GM12878 (cell line): ENCODE results near the gene KRTAP10-2. TPM values are rescaled to one million over a fixed set of nuclear protein-coding genes. Genes with fewer than 3 reads are reported as not detected.

ENCODE experiments used
- ATAC-seq: fragments of 200-7000 bp; cut with Tn5 transposase; 3 replicates; pipeline ENCODE4 v1.9.1; 2020; ENCODE audit warnings: mild to moderate bottlenecking, moderate library complexity
- BruUV-seq: library from RNA; stranded (reverse); fragments of 400-500 nt; replicated peaks from 2 replicates; lab custom pipeline; 2021; lab: Mats Ljungman, UMichigan
- CTCF ChIA-PET: fragments of 300-600 bp; sonication (Branson Sonifier 250); formaldehyde crosslinking; extraction: SDS; loops from one replicate; lab custom pipeline; 2021; ENCODE audit warnings: inconsistent platforms; lab: Yijun Ruan, JAX
- POLR2A ChIA-PET: fragments of 350-600 bp; formaldehyde crosslinking; extraction: SDS; loops from one replicate; lab custom pipeline; 2021; ENCODE audit warnings: inconsistent platforms; lab: Charles Lee
- RAD21 ChIA-PET: fragments of 300-600 bp; sonication (Branson Sonifier 250); formaldehyde crosslinking; loops from one replicate; lab custom pipeline; 2023; ENCODE audit warnings: antibody characterized with exemption; ENCODE audit not compliant: unreplicated experiment; lab: Charles Lee
- SMC1A ChIA-PET: fragments of 300-600 bp; sonication (Branson Sonifier 250); formaldehyde crosslinking; loops from one replicate; lab custom pipeline; 2023; ENCODE audit not compliant: unreplicated experiment, uncharacterized antibody; lab: Charles Lee
- DNase-seq: peaks from one replicate; pipeline ENCODE4 v3.0.0-alpha.2; 2011; ENCODE audit warnings: low read depth, low spot score
- FAIRE-seq: peaks from 3 replicates; lab custom pipeline; 2011; peaks lifted over from hg19 to GRCh38; lab: Jason Lieb, UNC
- H2AFZ ChIP-seq: 2 replicates; pipeline ENCODE4 v1.6.0; 2011; ENCODE audit warnings: low read depth, low read length, control low read depth; ENCODE audit not compliant: control insufficient read depth
- H3K27ac ChIP-seq: 2 replicates; pipeline ENCODE4 v1.5.1; 2011; ENCODE audit warnings: control low read depth; ENCODE audit not compliant: control insufficient read depth, insufficient read depth
- H3K27me3 ChIP-seq, 2 experiments: replicated peaks in 1 of 2; 2 replicates each; pipeline versions ENCODE4 v1.6.0 to v1.6.1; 2011; ENCODE audit warnings: low read length in 1 of 2; ENCODE audit not compliant: control insufficient read depth in 2 of 2, insufficient read depth in 2 of 2
- H3K36me3 ChIP-seq, 2 experiments: 2 replicates each; pipeline ENCODE4 v1.5.1; 2011; ENCODE audit warnings: low read length in 1 of 2; ENCODE audit not compliant: control insufficient read depth in 2 of 2, insufficient read depth in 2 of 2
- H3K4me1 ChIP-seq: 2 replicates; pipeline ENCODE4 v1.6.1; 2011; ENCODE audit warnings: mild to moderate bottlenecking, low read length, moderate library complexity, mixed read lengths; ENCODE audit not compliant: control insufficient read depth, insufficient read depth
- H3K4me2 ChIP-seq: 2 replicates; pipeline ENCODE4 v1.6.0; 2011; ENCODE audit warnings: control low read depth; ENCODE audit not compliant: control insufficient read depth, insufficient read depth
- H3K4me3 ChIP-seq: fragments of 200-600 bp; sonication (generic); 2 replicates; pipeline ENCODE4 v1.5.1; 2016
- H3K79me2 ChIP-seq: 2 replicates; pipeline ENCODE4 v1.6.0; 2011; ENCODE audit warnings: low read length; ENCODE audit not compliant: control insufficient read depth, insufficient read depth
- H3K9ac ChIP-seq: 2 replicates; pipeline ENCODE4 v1.8.0; 2011; ENCODE audit warnings: low read length, control low read depth, mixed read lengths; ENCODE audit not compliant: control insufficient read depth, insufficient read depth
- H3K9me3 ChIP-seq: replicated peaks from 3 replicates; pipeline ENCODE4 v1.5.1; 2011; ENCODE audit warnings: mild to moderate bottlenecking, low read length; ENCODE audit not compliant: control insufficient read depth, insufficient read depth
- H4K20me1 ChIP-seq: 2 replicates; pipeline ENCODE4 v1.6.0; 2011; ENCODE audit not compliant: control insufficient read depth, insufficient read depth
- EED ChIP-seq: sonication (generic); IDR thresholded peaks from 2 replicates; pipeline ENCODE4 v1.6.1; 2016; ENCODE audit warnings: antibody characterized with exemption, low read depth
- FOXK2 ChIP-seq: fragments of 450-650 bp; IDR thresholded peaks from 2 replicates; pipeline ENCODE4 v1.6.1; 2017; ENCODE audit warnings: mild to moderate bottlenecking, moderate library complexity
- IKZF1 ChIP-seq: fragments of 450-650 bp; conservative IDR thresholded peaks from 2 replicates; pipeline ENCODE4 v1.6.1; 2017; ENCODE audit warnings: antibody characterized with exemption, mild to moderate bottlenecking
- SMC3 ChIP-seq: IDR thresholded peaks from 2 replicates; pipeline ENCODE4 v1.6.1; 2011; ENCODE audit warnings: low read length, improper control_type of control experiment, borderline replicate concordance
- TCF12 ChIP-seq: IDR thresholded peaks from 2 replicates; pipeline ENCODE4 v1.6.1; 2011; ENCODE audit warnings: low read depth, mild to moderate bottlenecking, low read length
- USF1 ChIP-seq: IDR thresholded peaks from 2 replicates; pipeline ENCODE4 v1.6.1; 2011; ENCODE audit warnings: borderline replicate concordance, low read depth, mild to moderate bottlenecking, moderate library complexity, mixed read lengths, low read length; ENCODE audit not compliant: insufficient read depth; ENCODE audit errors: extremely low read length
- ZNF24 ChIP-seq: fragments of 450-650 bp; IDR thresholded peaks from 2 replicates; pipeline ENCODE4 v1.6.1; 2017; ENCODE audit warnings: antibody characterized with exemption, mild to moderate bottlenecking
- WGBS: methylation state at CpG from one replicate; pipeline ENCODE4 v1.1.6; 2016; ENCODE audit warnings: low lambda C conversion rate; ENCODE audit not compliant: insufficient replicate concordance, insufficient coverage; ENCODE audit errors: missing lambda C conversion rate; 5-methylcytosine and 5-hydroxymethylcytosine counted together
- in situ Hi-C: fragments of 300-500 bp; cut with MboI; formaldehyde crosslinking; loops from 9 replicates; pipeline ENCODE4 v1.14.3; 2018; ENCODE audit warnings: mixed read lengths
- intact Hi-C: fragments of 100-400 bp; cut with micrococcal nuclease; formaldehyde crosslinking; loops from one replicate; pipeline ENCODE4 v1.14.2; 2022; ENCODE audit not compliant: unreplicated experiment
- polyA plus RNA-seq, 11 experiments: library from polyadenylated mRNA; depleted of rRNA in 4 of 11; unstranded in 6 of 11; stranded (reverse) in 5 of 11; fragments of >200 nt; fragmentation: Nextera tagmentation in 4 of 11; fragmentation: Illumina TruSeq in 1 of 11; extraction: Ambion mirVana in 4 of 11; extraction: Trizol in 1 of 11; gene quantifications; 1 replicate in 1 of 11; 2 replicates in 10 of 11; pipeline versions ENCODE4 v1.2.1 to v1.2.3, GENCODE V29; 2011 to 2016; ENCODE audit warnings: inconsistent platforms in 2 of 11, missing spikeins in 2 of 11, low read depth in 1 of 11
- total RNA-seq, 4 experiments: library from RNA; depleted of rRNA in 3 of 4; stranded (reverse); fragments of >200 nt in 3 of 4; fragmentation: Illumina TruSeq in 1 of 4; extraction: Trizol in 1 of 4; gene quantifications; 2 replicates each; pipeline versions ENCODE4 v1.2.1 to v1.2.3, GENCODE V29; 2013 to 2021

KRTAP10-2 gene
- total and polyA plus RNA-seq, 10 of the 15 experiments (the other 5 are each of a cell fraction or from before 2014, with no cell fraction given): not detected

GRCh38 chr21:44556879-44557278, 5.6 kb upstream of the KRTAP10-2 start:
- H3K4me3 ChIP-seq: no peak overlapping the region
- intact Hi-C loops (no loop called here), in situ Hi-C loops (no loop called here)
- ChIA-PET RAD21 (no interaction called here), CTCF (no interaction called here), SMC1A (no interaction called here)
- no peaks in the 10 kb centered on the region for H4K20me1 ChIP-seq
- H3K4me1 ChIP-seq: no peaks in the 10 kb centered on the region
- no TSS peak for BruUV-seq
- no peaks in the 10 kb centered on the region for H3K36me3 ChIP-seq
- H3K9me3 ChIP-seq: no peaks in the 10 kb centered on the region; the same call in 2 of the 3 replicates
- FAIRE-seq: no peak
- no peak for DNase-seq
- peak; percentile 42; the same call in 2 of the 3 replicates for ATAC-seq
- no peak overlapping the region for H3K27ac ChIP-seq
- no peak overlapping the region for H3K9ac ChIP-seq
- no peak overlapping the region for H2AFZ ChIP-seq
- TF ChIP-seq TCF12 (peak; percentile 79; the same call in 1 of the 2 replicates), ZNF24 (no peak)
- TF ChIP-seq, all 136 proteins: peak for 1
- Histone ChIP-seq H3K27me3 (no peaks in the 10 kb centered on the region; a peak in 1 of 4 replicates), H3K79me2 (no peaks in the 10 kb centered on the region), H3K4me2 (no peak overlapping the region)
- WGBS: 2% methylated on average over 9 of the region's 9 CpGs
- POLR2A ChIA-PET: no interaction called here

GRCh38 chr21:44555200-44555875, 4.0 kb upstream of the KRTAP10-2 start:
- Histone ChIP-seq H3K4me1 (no peaks in the 10 kb centered on the region), H4K20me1 (no peaks in the 10 kb centered on the region), H3K4me3 (no peak overlapping the region), H2AFZ (no peak overlapping the region), H3K27ac (no peak overlapping the region), H3K27me3 (no peaks in the 10 kb centered on the region; a peak in 1 of 4 replicates), H3K79me2 (no peaks in the 10 kb centered on the region), H3K9me3 (no peaks in the 10 kb centered on the region; the same call in 2 of the 3 replicates), H3K36me3 (no peaks in the 10 kb centered on the region), H3K4me2 (no peak overlapping the region), H3K9ac (no peak overlapping the region)
- no peak for DNase-seq
- no peak for ATAC-seq
- SMC1A ChIA-PET: no interaction called here
- RAD21 ChIA-PET: no interaction called here
- WGBS: 36% methylated on average over 13 of the region's 13 CpGs
- POLR2A ChIA-PET: no interaction called here
- BruUV-seq: no TSS peak
- intact Hi-C loops (no loop called here), in situ Hi-C loops (no loop called here)
- no peak for FAIRE-seq
- CTCF ChIA-PET: no interaction called here
- TF ChIP-seq IKZF1: no peak
- TF ChIP-seq EED: no peak
- TF ChIP-seq FOXK2: no peak
- TF ChIP-seq USF1: no peak
- no peak for TF ChIP-seq SMC3
